ENCODE measurements around the gene PLA2G4B. TPM values are rescaled to one million over a fixed set of nuclear protein-coding genes. Genes with fewer than 3 reads are reported as not detected.

Gene PLA2G4B
- total RNA-seq, 1 experiment from 2014 or later: 11.0 TPM

GRCh38 chr15:41789236-41789635 lies 49.4 kb upstream of the PLA2G4B start:
- TF ChIP-seq AR (CRISPR knock-in tag; IDR thresholded peaks at IDR 0.05) (no peak), ZBTB43 (CRISPR knock-in tag; IDR thresholded peaks at IDR 0.05) (no peak), ZNF671 (CRISPR knock-in tag; IDR thresholded peaks at IDR 0.05) (no peak), ZSCAN18 (CRISPR knock-in tag; IDR thresholded peaks at IDR 0.05) (no peak), ZNF512 (CRISPR knock-in tag; IDR thresholded peaks at IDR 0.05; ENCODE audit: borderline replicate concordance) (no peak), ETV6 (CRISPR knock-in tag; IDR thresholded peaks at IDR 0.05) (no peak), NR2C2 (CRISPR knock-in tag; IDR thresholded peaks at IDR 0.05) (no peak), ZNF532 (CRISPR knock-in tag; IDR thresholded peaks at IDR 0.05; ENCODE audit: borderline replicate concordance) (no peak), ARID4B (CRISPR knock-in tag; IDR thresholded peaks at IDR 0.05; ENCODE audit: borderline replicate concordance) (no peak), RELA (CRISPR knock-in tag; IDR thresholded peaks at IDR 0.05; ENCODE audit: borderline replicate concordance) (no peak), ATF2 (CRISPR knock-in tag; IDR thresholded peaks at IDR 0.05; ENCODE audit: borderline replicate concordance, low read depth) (no peak)
- Mint-ChIP-seq H3K27ac (no peak overlapping the region), H3K27me3 (ENCODE audit: low read depth) (no peaks in the 10 kb centered on the region), H3K9me3 (peaks cover under 1% of the 10 kb centered on the region), H3K4me1 (peaks cover 37% of the 10 kb centered on the region), H3K4me3 (no peak overlapping the region), H3K36me3 (peaks cover under 1% of the 10 kb centered on the region; the same call in 1 of the 2 replicates)
- no peak for DNase-seq (ENCODE audit: low spot score)
- ATAC-seq: no peak
- POLR2A ChIA-PET: no interaction called here
- CTCF ChIA-PET: interaction anchor here (0.7 to 6.2 kb wide), 4 partner anchors 15 to 115 kb away, joined by 3 to 45 read pairs (median 5); partner anchors contain the start of gene MAPKBP1
